H1 (cell line): ENCODE data around the gene MAPKAPK5.

Experiments used
- EZH2 ChIP-seq: fragments of 200-600 bp; sonication (generic); IDR thresholded peaks from 2 replicates; pipeline ENCODE4 v1.7.1; 2012; ENCODE audit warnings: low read depth, mild to moderate bottlenecking, moderate library complexity, low read length, inconsistent platforms; ENCODE audit not compliant: severe bottlenecking
- JUN ChIP-seq: IDR thresholded peaks from 2 replicates; pipeline ENCODE4 v1.6.1; 2011; ENCODE audit warnings: low read depth, mild to moderate bottlenecking, improper control_type of control experiment, low read length

DNA sequence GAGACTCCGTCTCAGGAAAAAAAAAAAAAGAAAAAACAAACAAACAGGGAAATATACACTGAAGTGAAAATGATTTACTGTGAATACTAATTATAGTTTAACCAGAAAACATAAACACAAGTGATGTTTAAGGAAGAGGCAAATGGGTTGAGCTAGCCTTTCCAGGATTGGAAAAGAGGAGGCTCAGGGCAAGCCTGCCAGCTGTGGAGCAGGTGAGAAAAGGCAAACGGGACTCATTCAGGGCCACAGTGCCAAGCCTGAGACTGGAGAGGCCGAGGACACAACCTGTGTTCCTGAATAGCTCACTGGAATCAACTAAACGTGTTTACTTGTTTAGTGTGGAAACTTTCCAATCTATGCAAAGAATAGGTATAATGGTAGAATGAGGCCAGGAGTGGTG, 35.7 kb upstream of the MAPKAPK5 start:
- no peak for TF ChIP-seq EZH2
- no peak for TF ChIP-seq JUN
